HG03565 (cell line): ENCODE data around the gene PFDN5.
"Not testable (repeated sequence)": the region's sequence is repeated elsewhere in the genome, so short reads cannot be mapped to it uniquely, and the experiment has no call there.

Experiments used
- ATAC-seq: cut with Tn5 transposase; IDR thresholded peaks from one replicate; pipeline ENCODE4 v1.9.1; 2021; ENCODE audit warnings: mild to moderate bottlenecking, moderate library complexity; ENCODE audit not compliant: unreplicated experiment

The PFDN5 gene

GRCh38 chr12:53326460-53327185 is 31.3 kb downstream of the PFDN5 start:
- ATAC-seq, result no peak

- ATAC-seq, result no peak
These were observed 32.2 kb downstream of the PFDN5 start for GRCh38 chr12:53327435-53328042.

- ATAC-seq, result no peak
These were observed 32.7 kb downstream of the PFDN5 start for GRCh38 chr12:53328043-53328435.

- no peak for ATAC-seq
These were observed 35.3 kb downstream of the PFDN5 start for GRCh38 chr12:53330671-53331070.

- ATAC-seq, result not testable (repeated sequence)
These were observed 37.0 kb downstream of the PFDN5 start for GRCh38 chr12:53332339-53332738.

- no peak for ATAC-seq
These were observed 37.4 kb downstream of the PFDN5 start for GRCh38 chr12:53332744-53333143.

GRCh38 chr12:53333289-53333688 is 37.9 kb downstream of the PFDN5 start:
- no peak for ATAC-seq

- ATAC-seq, result no peak
These were observed 38.5 kb downstream of the PFDN5 start for GRCh38 chr12:53333845-53334244.

GRCh38 chr12:53334822-53335221 is 39.5 kb downstream of the PFDN5 start:
- ATAC-seq, result no peak

GRCh38 chr12:53336181-53336681 is 40.9 kb downstream of the PFDN5 start, which contains the start of gene SP7:
TSS of gene SP7 (minus strand) at chr12:53336354. CDS start at chr12:53335646, 708 bp downstream.
- ATAC-seq, result no peak

GRCh38 chr12:53338017-53338416 is 42.7 kb downstream of the PFDN5 start:
- ATAC-seq, result no peak

- ATAC-seq, result no peak
These were observed 43.6 kb downstream of the PFDN5 start for GRCh38 chr12:53338916-53339315.

GRCh38 chr12:53340398-53340797 is 45.1 kb downstream of the PFDN5 start:
- ATAC-seq, result no peak

GRCh38 chr12:53343449-53343848 is 48.1 kb downstream of the PFDN5 start:
- ATAC-seq, result no peak

GRCh38 chr12:53343969-53344368 is 48.6 kb downstream of the PFDN5 start:
- ATAC-seq, result no peak

- no peak for ATAC-seq
These were observed 49.1 kb downstream of the PFDN5 start for GRCh38 chr12:53344487-53344823.

- ATAC-seq, result no peak
These were observed 49.6 kb downstream of the PFDN5 start for GRCh38 chr12:53344824-53345485.

- ATAC-seq, result no peak
These were observed 50.3 kb downstream of the PFDN5 start for GRCh38 chr12:53345486-53346188.

GRCh38 chr12:53346491-53346890 is 51.1 kb downstream of the PFDN5 start:
- ATAC-seq, result no peak

GRCh38 chr12:53347905-53348304 is 52.6 kb downstream of the PFDN5 start:
- no peak for ATAC-seq
